ENCODE data around the gene NUDT12.

NUDT12 gene

DNA sequence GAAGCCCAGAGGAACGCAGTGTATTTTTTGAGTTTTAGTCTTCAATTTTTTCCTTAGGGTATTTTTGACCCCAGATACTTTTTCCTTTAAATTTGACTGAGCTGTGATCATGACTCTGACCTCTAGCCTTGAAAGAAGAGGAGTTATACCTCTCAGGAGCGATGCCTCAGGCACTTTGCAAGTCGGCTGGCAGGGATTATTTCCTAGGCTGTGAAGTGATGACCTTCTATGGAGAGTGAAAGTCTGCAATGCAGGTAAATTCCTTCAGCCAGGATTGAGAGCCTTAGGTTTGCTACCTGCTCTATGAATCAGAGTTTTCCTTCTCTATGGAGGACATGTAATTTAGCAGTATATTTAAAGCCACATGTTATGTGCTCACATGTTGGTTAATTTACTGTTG is 10.8 kb upstream of the NUDT12 start:
- TF ChIP-seq ISL1 (CRISPR knock-in tag; IDR thresholded peaks at IDR 0.05): no peak

DNA sequence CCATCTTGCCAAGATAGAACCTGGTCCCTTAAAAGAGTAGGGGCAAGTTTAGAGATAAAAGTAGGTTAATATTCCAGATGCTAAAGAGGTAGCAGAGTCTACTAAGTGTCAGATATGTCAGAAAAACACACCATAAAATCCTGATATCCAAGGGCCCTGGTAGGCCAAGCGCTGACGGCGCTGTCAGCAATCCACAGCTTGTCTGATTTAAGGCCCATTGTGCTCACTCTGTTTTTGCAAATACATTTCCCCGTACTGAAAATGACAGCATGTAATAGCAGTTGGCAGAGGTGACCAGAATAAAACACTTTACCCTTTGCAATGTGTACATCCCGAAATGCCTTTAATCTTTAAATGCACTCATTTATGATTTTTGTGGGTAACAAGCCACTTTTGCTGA is 9.9 kb upstream of the NUDT12 start:
- no peak for ATAC-seq
- no peak for TF ChIP-seq ZC3H10 (CRISPR knock-in tag; IDR thresholded peaks at IDR 0.05)

More for the DNA sequence above, 10.8 kb upstream of the NUDT12 start:
- ATAC-seq: no peak

DNA sequence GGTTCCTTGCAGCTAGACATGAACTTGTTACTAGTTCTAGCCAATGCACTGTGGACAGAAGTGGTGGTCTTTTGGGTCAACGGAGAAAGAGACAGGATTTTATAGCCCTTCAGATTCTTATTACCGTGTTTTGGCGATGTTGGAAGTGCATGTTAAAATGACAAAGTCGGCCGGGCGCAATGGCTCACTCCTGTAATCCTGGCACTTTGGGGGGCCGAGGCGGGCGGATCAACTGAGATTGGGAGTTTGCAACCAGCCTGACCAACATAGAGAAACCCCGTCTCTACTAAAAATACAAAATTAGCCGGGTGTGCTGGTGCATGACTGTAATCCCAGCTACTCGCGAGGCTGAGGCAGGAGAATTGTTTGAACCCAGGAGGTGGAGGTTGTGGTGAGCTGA is 9.1 kb upstream of the NUDT12 start:
- no peak for ATAC-seq
- TF ChIP-seq, protein P1, sequence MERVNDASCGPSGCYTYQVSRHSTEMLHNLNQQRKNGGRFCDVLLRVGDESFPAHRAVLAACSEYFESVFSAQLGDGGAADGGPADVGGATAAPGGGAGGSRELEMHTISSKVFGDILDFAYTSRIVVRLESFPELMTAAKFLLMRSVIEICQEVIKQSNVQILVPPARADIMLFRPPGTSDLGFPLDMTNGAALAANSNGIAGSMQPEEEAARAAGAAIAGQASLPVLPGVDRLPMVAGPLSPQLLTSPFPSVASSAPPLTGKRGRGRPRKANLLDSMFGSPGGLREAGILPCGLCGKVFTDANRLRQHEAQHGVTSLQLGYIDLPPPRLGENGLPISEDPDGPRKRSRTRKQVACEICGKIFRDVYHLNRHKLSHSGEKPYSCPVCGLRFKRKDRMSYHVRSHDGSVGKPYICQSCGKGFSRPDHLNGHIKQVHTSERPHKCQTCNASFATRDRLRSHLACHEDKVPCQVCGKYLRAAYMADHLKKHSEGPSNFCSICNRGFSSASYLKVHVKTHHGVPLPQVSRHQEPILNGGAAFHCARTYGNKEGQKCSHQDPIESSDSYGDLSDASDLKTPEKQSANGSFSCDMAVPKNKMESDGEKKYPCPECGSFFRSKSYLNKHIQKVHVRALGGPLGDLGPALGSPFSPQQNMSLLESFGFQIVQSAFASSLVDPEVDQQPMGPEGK (CRISPR knock-in tag; IDR thresholded peaks at IDR 0.05; ENCODE audit: borderline replicate concordance): no peak
- TF ChIP-seq ZNF8 (CRISPR knock-in tag; IDR thresholded peaks at IDR 0.05) (no peak), GLIS3 (CRISPR knock-in tag; IDR thresholded peaks at IDR 0.05) (no peak)
- TF ChIP-seq, protein P2, sequence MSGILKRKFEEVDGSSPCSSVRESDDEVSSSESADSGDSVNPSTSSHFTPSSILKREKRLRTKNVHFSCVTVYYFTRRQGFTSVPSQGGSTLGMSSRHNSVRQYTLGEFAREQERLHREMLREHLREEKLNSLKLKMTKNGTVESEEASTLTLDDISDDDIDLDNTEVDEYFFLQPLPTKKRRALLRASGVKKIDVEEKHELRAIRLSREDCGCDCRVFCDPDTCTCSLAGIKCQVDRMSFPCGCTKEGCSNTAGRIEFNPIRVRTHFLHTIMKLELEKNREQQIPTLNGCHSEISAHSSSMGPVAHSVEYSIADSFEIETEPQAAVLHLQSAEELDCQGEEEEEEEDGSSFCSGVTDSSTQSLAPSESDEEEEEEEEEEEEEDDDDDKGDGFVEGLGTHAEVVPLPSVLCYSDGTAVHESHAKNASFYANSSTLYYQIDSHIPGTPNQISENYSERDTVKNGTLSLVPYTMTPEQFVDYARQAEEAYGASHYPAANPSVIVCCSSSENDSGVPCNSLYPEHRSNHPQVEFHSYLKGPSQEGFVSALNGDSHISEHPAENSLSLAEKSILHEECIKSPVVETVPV (CRISPR knock-in tag; IDR thresholded peaks at IDR 0.05): no peak

DNA sequence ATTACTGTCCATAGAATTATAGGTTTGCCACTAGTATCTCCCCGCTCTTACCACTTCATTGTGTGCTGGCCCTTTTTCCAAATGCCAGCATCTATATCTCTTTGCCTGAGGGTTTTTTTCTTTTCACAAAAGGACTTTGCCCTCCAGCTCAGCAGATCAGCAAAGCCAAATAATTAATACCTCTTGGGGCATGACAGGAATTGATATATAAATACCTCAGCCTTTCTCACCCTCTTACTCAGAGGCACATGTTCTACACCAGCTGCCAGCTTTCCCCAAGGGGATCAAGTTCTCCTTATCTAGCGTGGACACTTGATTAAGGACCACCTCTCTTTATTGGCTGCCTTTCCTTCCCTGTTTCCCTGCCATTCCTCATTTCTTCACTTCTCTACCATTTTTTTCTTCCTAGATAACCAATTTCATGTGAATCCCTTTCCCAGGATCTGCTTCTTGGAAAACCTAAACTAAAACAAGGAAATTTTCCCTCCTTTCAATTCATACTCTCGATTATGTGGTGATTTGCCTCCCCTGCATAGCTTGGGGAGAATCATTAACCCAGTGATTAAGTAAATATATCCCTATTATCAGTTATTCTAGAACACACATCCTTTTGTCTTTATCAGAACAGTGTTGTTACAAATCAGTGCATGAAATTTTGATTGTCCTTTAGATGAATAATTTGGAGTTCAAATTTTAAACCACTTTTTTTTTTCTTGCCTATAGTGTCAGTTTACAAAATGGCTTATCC is 6.9 kb upstream of the NUDT12 start:
- no peak for ATAC-seq
- TF ChIP-seq TOX (CRISPR knock-in tag; IDR thresholded peaks at IDR 0.05; ENCODE audit: borderline replicate concordance) (no peak), TCF4 (CRISPR knock-in tag; IDR thresholded peaks at IDR 0.05; ENCODE audit: borderline replicate concordance) (no peak), OSR1 (CRISPR knock-in tag; IDR thresholded peaks at IDR 0.05) (no peak), PPARA (CRISPR knock-in tag; IDR thresholded peaks at IDR 0.05; ENCODE audit: borderline replicate concordance) (no peak), BACH2 (CRISPR knock-in tag; IDR thresholded peaks at IDR 0.05; ENCODE audit: borderline replicate concordance) (no peak), ZFP3 (CRISPR knock-in tag; IDR thresholded peaks at IDR 0.05) (no peak), ZNF70 (CRISPR knock-in tag; IDR thresholded peaks at IDR 0.05) (no peak), ZNF565 (CRISPR knock-in tag; conservative IDR thresholded peaks at IDR 0.05; ENCODE audit: low read depth) (no peak), ZC3H10 (CRISPR knock-in tag; IDR thresholded peaks at IDR 0.05) (no peak), ISL1 (CRISPR knock-in tag; IDR thresholded peaks at IDR 0.05) (no peak), ZNF8 (CRISPR knock-in tag; IDR thresholded peaks at IDR 0.05) (no peak), GLIS3 (CRISPR knock-in tag; IDR thresholded peaks at IDR 0.05) (no peak), ESRRG (CRISPR knock-in tag; IDR thresholded peaks at IDR 0.05) (no peak), ZFP30 (CRISPR knock-in tag; IDR thresholded peaks at IDR 0.05) (no peak)
- TF ChIP-seq, protein P3, sequence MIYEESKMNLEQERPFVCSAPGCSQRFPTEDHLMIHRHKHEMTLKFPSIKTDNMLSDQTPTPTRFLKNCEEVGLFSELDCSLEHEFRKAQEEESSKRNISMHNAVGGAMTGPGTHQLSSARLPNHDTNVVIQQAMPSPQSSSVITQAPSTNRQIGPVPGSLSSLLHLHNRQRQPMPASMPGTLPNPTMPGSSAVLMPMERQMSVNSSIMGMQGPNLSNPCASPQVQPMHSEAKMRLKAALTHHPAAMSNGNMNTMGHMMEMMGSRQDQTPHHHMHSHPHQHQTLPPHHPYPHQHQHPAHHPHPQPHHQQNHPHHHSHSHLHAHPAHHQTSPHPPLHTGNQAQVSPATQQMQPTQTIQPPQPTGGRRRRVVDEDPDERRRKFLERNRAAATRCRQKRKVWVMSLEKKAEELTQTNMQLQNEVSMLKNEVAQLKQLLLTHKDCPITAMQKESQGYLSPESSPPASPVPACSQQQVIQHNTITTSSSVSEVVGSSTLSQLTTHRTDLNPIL (CRISPR knock-in tag; IDR thresholded peaks at IDR 0.05; ENCODE audit: low read depth): no peak
- TF ChIP-seq, protein P2 (CRISPR knock-in tag; IDR thresholded peaks at IDR 0.05): no peak
- TF ChIP-seq, protein P1 (CRISPR knock-in tag; IDR thresholded peaks at IDR 0.05; ENCODE audit: borderline replicate concordance): no peak

DNA sequence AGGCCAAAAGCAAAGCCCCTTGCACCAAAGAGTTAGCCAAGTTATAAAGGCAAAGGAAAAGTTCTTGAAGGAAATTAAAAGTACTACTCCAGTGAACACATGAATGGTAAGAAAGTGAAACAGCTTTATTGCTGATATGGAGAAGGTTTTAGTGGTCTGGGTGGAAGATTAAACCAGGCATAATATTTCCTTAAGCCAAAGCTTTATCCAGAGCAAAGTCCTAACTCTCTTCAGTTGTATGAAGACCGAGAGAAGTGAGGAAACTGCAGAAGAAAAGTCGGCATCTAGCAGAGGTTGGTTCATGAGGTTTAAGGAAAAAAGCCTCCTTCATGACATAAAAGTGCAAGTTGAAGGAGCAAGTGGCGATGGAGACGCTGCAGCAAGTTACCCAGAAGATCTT is 3.1 kb upstream of the NUDT12 start:
- ATAC-seq: no peak
- TF ChIP-seq, protein P2 (CRISPR knock-in tag; IDR thresholded peaks at IDR 0.05): no peak
- TF ChIP-seq ZNF8 (CRISPR knock-in tag; IDR thresholded peaks at IDR 0.05): no peak
- no peak for TF ChIP-seq OSR1 (CRISPR knock-in tag; IDR thresholded peaks at IDR 0.05)
- TF ChIP-seq, protein P3 (CRISPR knock-in tag; IDR thresholded peaks at IDR 0.05; ENCODE audit: low read depth): no peak
